Chondrocyte (in vitro differentiated cells): ENCODE data around the gene PHYHIPL. TPM values are rescaled to one million over a fixed set of nuclear protein-coding genes. Genes with fewer than 3 reads are reported as not detected.
A peak's percentile ranks its signal among the peaks of the same experiment; 100 is the strongest.
"Not testable (repeated sequence)": the region's sequence is repeated elsewhere in the genome, so short reads cannot be mapped to it uniquely, and the experiment has no call there.

Source experiments
- DNase-seq: peaks from one replicate; pipeline ENCODE4 v3.0.0; 2021; ENCODE audit warnings: mixed read lengths, low spot score
- H3K27ac Mint-ChIP-seq: one replicate; pipeline ENCODE4 v1.8.0; 2021; ENCODE audit warnings: mild to moderate bottlenecking, moderate library complexity, mixed read lengths; ENCODE audit not compliant: unreplicated experiment
- H3K27me3 Mint-ChIP-seq: 2 replicates; pipeline ENCODE4 v1.8.0; 2021; ENCODE audit warnings: low read depth, mixed read lengths
- H3K36me3 Mint-ChIP-seq: 2 replicates; pipeline ENCODE4 v1.8.0; 2021; ENCODE audit warnings: low read depth, mixed read lengths
- H3K4me1 Mint-ChIP-seq: 2 replicates; pipeline ENCODE4 v1.8.0; 2021; ENCODE audit warnings: low read depth, mild to moderate bottlenecking, mixed read lengths
- H3K4me3 Mint-ChIP-seq: one replicate; pipeline ENCODE4 v1.8.0; 2021; ENCODE audit warnings: mild to moderate bottlenecking, moderate library complexity, mixed read lengths; ENCODE audit not compliant: unreplicated experiment
- H3K9me3 Mint-ChIP-seq: 2 replicates; pipeline ENCODE4 v1.8.0; 2021; ENCODE audit warnings: low read depth, mixed read lengths
- total RNA-seq: library from RNA; stranded (reverse); gene quantifications from 3 replicates; pipeline ENCODE4 v1.2.1, GENCODE V29; 2021
- TF ChIP-seq, protein P1 (sequence below): fragments of 200-600 bp; sonication (generic); IDR thresholded peaks from 2 replicates; pipeline ENCODE4 v1.5.0; 2021; ENCODE audit warnings: antibody characterized with exemption, mild to moderate bottlenecking, moderate library complexity

The PHYHIPL gene
- total RNA-seq, 1 donor from 2014 or later: 0.20 TPM

DNA sequence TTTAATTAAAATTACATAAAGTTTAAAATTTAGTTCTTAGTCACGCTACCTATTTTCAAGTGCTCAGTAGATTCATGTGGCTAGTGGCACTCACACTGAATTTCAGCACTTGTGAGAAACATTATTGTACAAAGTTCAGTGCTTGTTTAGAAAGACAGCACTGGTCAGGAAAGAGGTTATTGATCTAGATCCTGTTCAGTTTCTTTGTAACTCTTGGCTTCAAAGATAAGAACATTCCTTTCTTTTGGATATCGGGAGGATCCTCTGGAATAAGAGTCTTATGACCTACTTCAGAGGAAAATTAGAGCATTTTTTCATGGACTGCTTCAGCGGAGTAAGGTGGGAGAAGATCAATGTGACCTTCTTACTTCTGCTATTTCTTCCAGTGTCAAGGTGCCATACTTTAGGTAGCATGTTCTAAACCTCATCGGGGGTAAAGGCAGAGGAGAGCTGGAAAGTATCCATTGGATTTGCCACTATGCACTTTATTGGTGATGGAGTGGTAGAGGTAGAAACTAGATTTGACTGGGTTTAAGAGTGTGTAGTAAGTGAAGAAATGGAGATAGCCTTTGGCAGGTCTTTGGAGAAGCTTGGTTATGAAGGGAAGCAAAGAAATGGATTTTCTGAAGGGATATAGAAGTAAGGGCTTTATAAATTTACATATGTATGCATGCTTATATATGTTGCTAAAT is 39.9 kb downstream of the PHYHIPL start:
- TF ChIP-seq, protein P1, sequence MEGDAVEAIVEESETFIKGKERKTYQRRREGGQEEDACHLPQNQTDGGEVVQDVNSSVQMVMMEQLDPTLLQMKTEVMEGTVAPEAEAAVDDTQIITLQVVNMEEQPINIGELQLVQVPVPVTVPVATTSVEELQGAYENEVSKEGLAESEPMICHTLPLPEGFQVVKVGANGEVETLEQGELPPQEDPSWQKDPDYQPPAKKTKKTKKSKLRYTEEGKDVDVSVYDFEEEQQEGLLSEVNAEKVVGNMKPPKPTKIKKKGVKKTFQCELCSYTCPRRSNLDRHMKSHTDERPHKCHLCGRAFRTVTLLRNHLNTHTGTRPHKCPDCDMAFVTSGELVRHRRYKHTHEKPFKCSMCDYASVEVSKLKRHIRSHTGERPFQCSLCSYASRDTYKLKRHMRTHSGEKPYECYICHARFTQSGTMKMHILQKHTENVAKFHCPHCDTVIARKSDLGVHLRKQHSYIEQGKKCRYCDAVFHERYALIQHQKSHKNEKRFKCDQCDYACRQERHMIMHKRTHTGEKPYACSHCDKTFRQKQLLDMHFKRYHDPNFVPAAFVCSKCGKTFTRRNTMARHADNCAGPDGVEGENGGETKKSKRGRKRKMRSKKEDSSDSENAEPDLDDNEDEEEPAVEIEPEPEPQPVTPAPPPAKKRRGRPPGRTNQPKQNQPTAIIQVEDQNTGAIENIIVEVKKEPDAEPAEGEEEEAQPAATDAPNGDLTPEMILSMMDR: no peak
- H3K9me3 Mint-ChIP-seq: no peaks in the 10 kb centered on the region
- no peaks in the 10 kb centered on the region for H3K36me3 Mint-ChIP-seq
- no peak overlapping the region for H3K4me3 Mint-ChIP-seq
- no peak for DNase-seq
- no peaks in the 10 kb centered on the region for H3K4me1 Mint-ChIP-seq
- H3K27ac Mint-ChIP-seq: no peak overlapping the region
- peaks cover 35% of the 10 kb centered on the region for H3K27me3 Mint-ChIP-seq

DNA sequence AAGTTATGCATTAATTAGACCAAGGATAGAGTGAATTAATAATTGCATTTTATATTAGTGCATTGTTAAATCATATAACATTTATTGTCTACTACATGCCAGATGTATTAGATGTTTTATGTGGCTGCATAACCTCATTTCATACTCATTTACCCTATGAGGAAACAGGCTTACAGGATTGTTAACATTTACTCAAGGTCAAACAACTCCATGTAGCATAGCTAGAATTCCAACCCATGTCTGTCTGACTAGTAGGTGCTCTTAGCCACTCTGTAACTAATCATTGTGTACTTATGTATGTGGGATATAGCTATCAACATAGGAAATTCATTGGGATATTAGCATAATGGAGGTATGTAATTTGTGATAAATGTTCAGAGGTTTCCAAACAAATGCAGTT is 46.3 kb downstream of the PHYHIPL start:
- TF ChIP-seq, protein P1: no peak
- Mint-ChIP-seq H3K27me3 (no peaks in the 10 kb centered on the region), H3K27ac (no peak overlapping the region), H3K9me3 (no peaks in the 10 kb centered on the region), H3K4me1 (no peaks in the 10 kb centered on the region), H3K4me3 (no peak overlapping the region), H3K36me3 (no peaks in the 10 kb centered on the region)
- no peak for DNase-seq

DNA sequence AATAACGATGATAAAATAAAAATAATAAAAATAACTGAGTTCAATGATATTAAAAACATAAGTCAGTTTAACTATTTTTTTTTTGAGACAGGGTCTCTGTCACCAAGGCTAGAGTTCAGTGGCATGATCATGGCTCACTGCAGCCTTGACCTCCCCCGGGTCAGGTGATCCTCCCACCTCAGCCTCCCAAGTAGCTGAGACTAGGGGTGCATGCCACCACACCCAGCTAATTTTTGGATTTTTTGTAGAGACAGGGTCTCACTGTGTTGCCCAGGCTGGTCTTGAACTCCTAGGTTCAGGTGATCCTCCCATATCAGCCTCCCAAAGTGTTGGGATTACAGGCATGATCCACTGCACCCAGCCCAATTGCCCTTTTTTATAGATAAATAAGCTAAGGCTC is 47.2 kb downstream of the PHYHIPL start:
- H3K36me3 Mint-ChIP-seq, H3K27ac Mint-ChIP-seq, H3K4me3 Mint-ChIP-seq, H3K27me3 Mint-ChIP-seq, H3K9me3 Mint-ChIP-seq, DNase-seq, H3K4me1 Mint-ChIP-seq: not testable (repeated sequence)

DNA sequence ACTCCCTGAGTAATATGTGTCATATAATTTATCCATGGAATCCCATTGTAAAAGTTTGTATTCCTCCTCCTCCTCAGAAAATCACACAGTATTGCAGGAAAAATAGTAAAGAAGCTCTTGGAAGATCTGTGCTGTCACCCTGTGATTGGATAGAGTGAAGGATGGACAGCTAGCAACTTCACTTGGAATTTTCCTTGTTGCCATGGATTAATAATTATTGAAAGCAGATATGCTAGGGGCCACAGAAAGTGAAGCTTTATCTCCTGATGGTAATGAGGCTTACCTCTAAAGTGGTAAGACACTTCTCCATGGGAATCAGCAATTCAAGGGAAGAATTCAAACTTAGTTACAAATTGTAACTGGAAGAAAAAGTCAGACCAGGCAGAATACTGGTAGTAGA is 48.8 kb downstream of the PHYHIPL start:
- no peaks in the 10 kb centered on the region for H3K27me3 Mint-ChIP-seq
- H3K4me3 Mint-ChIP-seq: no peak overlapping the region
- H3K9me3 Mint-ChIP-seq: no peaks in the 10 kb centered on the region
- TF ChIP-seq, protein P1: no peak
- H3K4me1 Mint-ChIP-seq: no peaks in the 10 kb centered on the region
- H3K27ac Mint-ChIP-seq: no peak overlapping the region
- DNase-seq: no peak
- H3K36me3 Mint-ChIP-seq: no peaks in the 10 kb centered on the region

DNA sequence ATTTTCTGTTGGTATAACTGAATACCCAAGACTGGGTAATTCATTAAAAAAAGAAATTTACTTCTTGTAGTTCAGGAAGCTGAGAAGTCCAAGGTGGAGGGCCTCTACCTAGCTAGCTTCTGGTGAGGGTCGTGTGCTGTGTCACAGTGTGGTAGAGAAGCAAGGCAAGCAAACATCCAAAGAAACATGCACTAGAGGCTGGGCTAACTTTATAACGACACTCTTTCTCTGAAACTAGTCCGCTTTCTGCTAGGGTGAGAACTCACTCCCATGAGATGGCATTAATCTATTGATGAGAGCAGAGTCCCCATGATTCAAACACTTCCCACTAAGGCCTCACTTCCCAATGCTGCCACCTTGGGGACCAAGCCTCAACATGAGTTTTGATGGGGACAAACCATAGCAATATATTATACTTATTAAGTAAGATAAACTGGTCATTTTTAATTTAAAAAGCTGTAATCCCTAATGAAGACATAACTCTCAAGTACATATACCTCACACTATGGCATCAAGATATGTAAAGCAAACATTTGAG is 50.8 kb downstream of the PHYHIPL start:
- H3K27me3 Mint-ChIP-seq: no peaks in the 10 kb centered on the region
- no peak overlapping the region for H3K27ac Mint-ChIP-seq
- H3K4me1 Mint-ChIP-seq: no peaks in the 10 kb centered on the region
- H3K4me3 Mint-ChIP-seq: no peak overlapping the region
- no peaks in the 10 kb centered on the region for H3K9me3 Mint-ChIP-seq
- no peak for DNase-seq
- TF ChIP-seq, protein P1: peak; percentile 48
- no peaks in the 10 kb centered on the region for H3K36me3 Mint-ChIP-seq

DNA sequence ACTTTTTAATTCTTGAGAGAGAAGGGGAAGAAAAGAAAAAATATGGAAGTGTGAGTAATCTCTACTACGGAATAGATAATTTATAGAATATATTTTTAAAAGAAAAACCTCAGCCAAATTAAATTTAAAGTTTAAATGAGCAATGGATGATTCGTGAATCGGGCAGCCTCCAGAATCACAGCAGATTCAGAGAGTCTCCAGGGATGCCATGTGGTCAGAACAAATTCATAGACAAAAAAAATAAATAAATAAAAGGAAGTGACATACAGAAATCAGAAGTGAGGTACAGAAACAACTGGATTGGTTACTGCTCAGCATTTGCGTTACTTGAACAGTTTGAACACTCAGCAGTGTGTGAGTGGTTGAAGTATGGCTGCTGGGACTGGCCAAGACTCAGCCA is 53.0 kb downstream of the PHYHIPL start:
- H3K36me3 Mint-ChIP-seq: no peaks in the 10 kb centered on the region
- H3K27me3 Mint-ChIP-seq: no peaks in the 10 kb centered on the region
- no peaks in the 10 kb centered on the region for H3K9me3 Mint-ChIP-seq
- H3K4me3 Mint-ChIP-seq: no peak overlapping the region
- no peak overlapping the region for H3K27ac Mint-ChIP-seq
- H3K4me1 Mint-ChIP-seq: no peaks in the 10 kb centered on the region
- TF ChIP-seq, protein P1: no peak
- DNase-seq: no peak
